LNCAP (cell line): ENCODE data around the gene RAB20.

Source experiments
- CTCF ChIP-seq: fragments of 450-650 bp; IDR thresholded peaks from 2 replicates; pipeline ENCODE4 v1.5.1; 2017; ENCODE audit warnings: mild to moderate bottlenecking

The RAB20 gene

GRCh38 chr13:110556224-110556606 lies 5.3 kb downstream of the RAB20 start:
- no peak for TF ChIP-seq CTCF

GRCh38 chr13:110555601-110556223 lies 5.8 kb downstream of the RAB20 start:
- no peak for TF ChIP-seq CTCF

GRCh38 chr13:110554946-110555345 lies 6.6 kb downstream of the RAB20 start:
- TF ChIP-seq CTCF: no peak

GRCh38 chr13:110554227-110554836 lies 7.2 kb downstream of the RAB20 start:
- TF ChIP-seq CTCF: no peak

- TF ChIP-seq CTCF: no peak
Observed at GRCh38 chr13:110553417-110553816, 8.1 kb downstream of the RAB20 start.

- no peak for TF ChIP-seq CTCF
Observed at GRCh38 chr13:110552767-110553166, 8.8 kb downstream of the RAB20 start.

GRCh38 chr13:110551284-110551683 lies 10.2 kb downstream of the RAB20 start:
- TF ChIP-seq CTCF: no peak

GRCh38 chr13:110549795-110550160 lies 11.7 kb downstream of the RAB20 start:
- TF ChIP-seq CTCF: no peak
